Measurements from ENCODE around the gene GFOD2. TPM values are rescaled to one million over a fixed set of nuclear protein-coding genes. Genes with fewer than 3 reads are reported as not detected.

Gene GFOD2
- total and polyA plus RNA-seq, 2 experiments from 2014 or later, result 11.4 to 17.5 TPM

- H3K4me2 ChIP-seq (ENCODE audit: unreplicated experiment), result no peak overlapping the region
- DNase-seq, result no peak
- H3K27me3 ChIP-seq (replicated peaks; ENCODE audit: insufficient read depth), result no peaks in the 10 kb centered on the region
- WGBS, 2 experiments (ENCODE audit: low coverage in 1 of 2, low lambda C conversion rate in 2 of 2, missing lambda C conversion rate in 2 of 2), result 94 to 100% methylated on average over 2 of the region's 2 CpGs
- peaks cover 11% of the 10 kb centered on the region; the same call in 1 of the 2 replicates for H3F3A ChIP-seq (ENCODE audit: insufficient read depth)
- H3K9me2 ChIP-seq (ENCODE audit: insufficient read depth), result no peaks in the 10 kb centered on the region
- peaks cover 73% of the 10 kb centered on the region for H3K79me2 ChIP-seq (ENCODE audit: insufficient read depth)
- H3K27ac ChIP-seq, result no peak overlapping the region
- H3K9me3 ChIP-seq (ENCODE audit: low read depth), result no peaks in the 10 kb centered on the region
- no peaks in the 10 kb centered on the region; the same call in 1 of the 2 replicates for H4K20me1 ChIP-seq (ENCODE audit: insufficient read depth)
- in situ Hi-C loops (cut with MboI), result no loop called here
- H3K9ac ChIP-seq, result no peak overlapping the region
- no peak overlapping the region for H3K4me3 ChIP-seq
- TF ChIP-seq EZH2phosphoT487 (IDR thresholded peaks at IDR 0.05; ENCODE audit: insufficient read depth, low read depth) (no peak), EZH2 (IDR thresholded peaks at IDR 0.05; ENCODE audit: insufficient read depth, poor library complexity, severe bottlenecking) (no peak)
- H3K4me1 ChIP-seq (ENCODE audit: insufficient read depth), result peaks cover 18% of the 10 kb centered on the region
- H2AFZ ChIP-seq, result no peak overlapping the region
- H3K36me3 ChIP-seq (ENCODE audit: low read depth), result no peaks in the 10 kb centered on the region
Measured at GRCh38 chr16:67716097-67716496, 3.0 kb downstream of the GFOD2 start.

DNA sequence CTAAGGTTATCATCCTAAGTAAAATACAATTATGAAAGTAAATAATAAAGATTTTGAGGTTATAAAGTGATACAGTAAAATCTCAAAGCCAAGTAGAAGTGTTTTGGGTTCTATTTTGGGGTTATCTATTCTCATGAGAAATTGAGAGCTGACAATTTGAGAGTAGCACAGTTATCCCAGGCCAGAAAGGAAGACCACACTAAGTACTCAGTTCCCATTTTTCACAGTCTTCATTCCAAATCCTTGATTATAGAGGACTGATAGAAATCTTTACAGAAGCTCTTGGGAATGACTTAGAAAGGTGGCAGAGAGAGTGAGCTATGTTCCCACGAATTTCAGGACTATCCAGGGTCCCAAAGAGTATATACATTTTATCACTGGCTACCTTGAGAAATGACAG, 4.6 kb downstream of the GFOD2 start:
- Histone ChIP-seq H3K9ac (no peak overlapping the region), H3K9me3 (ENCODE audit: low read depth) (no peaks in the 10 kb centered on the region), H3K4me3 (no peak overlapping the region), H3K4me1 (ENCODE audit: insufficient read depth) (peaks cover 9% of the 10 kb centered on the region), H3K36me3 (ENCODE audit: low read depth) (no peaks in the 10 kb centered on the region), H3K27me3 (replicated peaks; ENCODE audit: insufficient read depth) (no peaks in the 10 kb centered on the region), H3F3A (ENCODE audit: insufficient read depth) (peaks cover 5% of the 10 kb centered on the region; the same call in 1 of the 2 replicates), H3K9me2 (ENCODE audit: insufficient read depth) (no peaks in the 10 kb centered on the region), H3K4me2 (ENCODE audit: unreplicated experiment) (no peak overlapping the region), H4K20me1 (ENCODE audit: insufficient read depth) (no peaks in the 10 kb centered on the region; the same call in 1 of the 2 replicates), H2AFZ (no peak overlapping the region), H3K27ac (no peak overlapping the region), H3K79me2 (ENCODE audit: insufficient read depth) (peaks cover 88% of the 10 kb centered on the region)
- in situ Hi-C loops (cut with MboI), result no loop called here
- DNase-seq, result no peak
- TF ChIP-seq EZH2 (IDR thresholded peaks at IDR 0.05; ENCODE audit: insufficient read depth, poor library complexity, severe bottlenecking) (no peak), EZH2phosphoT487 (IDR thresholded peaks at IDR 0.05; ENCODE audit: insufficient read depth, low read depth) (no peak)
- 90 to 100% methylated on average over 1 of the region's 1 CpG for WGBS, 2 experiments (ENCODE audit: low coverage in 1 of 2, low lambda C conversion rate in 2 of 2, missing lambda C conversion rate in 2 of 2)

DNA sequence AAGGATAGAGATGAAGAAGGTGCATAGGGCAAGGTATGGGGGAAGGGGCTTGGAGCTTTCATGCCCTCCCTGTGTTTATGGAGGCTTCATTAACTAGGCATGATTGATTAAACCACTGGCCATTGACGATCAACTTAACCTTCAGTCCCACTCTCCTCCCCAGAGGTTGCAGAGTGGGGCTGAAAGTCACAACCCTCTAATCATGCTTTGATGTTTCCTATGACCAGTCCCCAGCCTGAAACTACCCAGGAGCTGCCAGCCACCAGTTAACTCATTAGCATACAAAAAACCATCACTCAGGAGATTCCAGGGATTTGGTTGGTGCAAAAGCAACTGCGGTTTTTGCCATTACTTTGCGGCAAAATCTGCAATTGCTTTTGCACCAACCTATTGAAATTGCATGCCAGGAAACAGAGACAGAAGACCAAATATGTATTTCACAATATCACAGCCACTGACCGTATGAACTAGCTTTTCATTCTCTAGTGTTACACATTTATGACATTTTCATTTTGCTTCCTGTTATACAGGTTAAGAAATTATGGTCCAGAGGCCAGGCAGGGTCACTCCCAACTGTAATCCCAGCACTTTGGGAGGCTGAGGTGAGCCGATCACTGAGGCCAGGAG, 5.4 kb downstream of the GFOD2 start:
- Histone ChIP-seq H3K9me3 (ENCODE audit: low read depth) (no peaks in the 10 kb centered on the region), H3K27me3 (replicated peaks; ENCODE audit: insufficient read depth) (no peaks in the 10 kb centered on the region), H3K27ac (no peak overlapping the region), H3K9me2 (ENCODE audit: insufficient read depth) (no peaks in the 10 kb centered on the region), H3K4me2 (ENCODE audit: unreplicated experiment) (no peak overlapping the region), H3K4me3 (no peak overlapping the region), H3K4me1 (ENCODE audit: insufficient read depth) (peaks cover 14% of the 10 kb centered on the region), H3F3A (ENCODE audit: insufficient read depth) (peaks cover 11% of the 10 kb centered on the region), H4K20me1 (ENCODE audit: insufficient read depth) (no peaks in the 10 kb centered on the region; the same call in 1 of the 2 replicates), H3K79me2 (ENCODE audit: insufficient read depth) (peaks cover 92% of the 10 kb centered on the region), H3K9ac (no peak overlapping the region), H2AFZ (no peak overlapping the region), H3K36me3 (ENCODE audit: low read depth) (no peaks in the 10 kb centered on the region)
- in situ Hi-C loops (cut with MboI), result no loop called here
- TF ChIP-seq EZH2phosphoT487 (IDR thresholded peaks at IDR 0.05; ENCODE audit: insufficient read depth, low read depth) (no peak), EZH2 (IDR thresholded peaks at IDR 0.05; ENCODE audit: insufficient read depth, poor library complexity, severe bottlenecking) (no peak)
- no peak for DNase-seq
- WGBS, 2 experiments (ENCODE audit: low coverage in 1 of 2, low lambda C conversion rate in 2 of 2, missing lambda C conversion rate in 2 of 2), result 74 to 77% methylated on average over 5 of the region's 5 CpGs

GRCh38 chr16:67710607-67711006, 8.5 kb downstream of the GFOD2 start:
- Histone ChIP-seq H3K27ac (no peak overlapping the region), H3K4me2 (ENCODE audit: unreplicated experiment) (no peak overlapping the region), H3K27me3 (replicated peaks; ENCODE audit: insufficient read depth) (no peaks in the 10 kb centered on the region), H2AFZ (no peak overlapping the region), H3K9ac (no peak overlapping the region), H3F3A (ENCODE audit: insufficient read depth) (peaks cover 20% of the 10 kb centered on the region), H4K20me1 (ENCODE audit: insufficient read depth) (no peaks in the 10 kb centered on the region; the same call in 1 of the 2 replicates), H3K36me3 (ENCODE audit: low read depth) (no peaks in the 10 kb centered on the region), H3K9me2 (ENCODE audit: insufficient read depth) (no peaks in the 10 kb centered on the region), H3K4me3 (no peak overlapping the region), H3K4me1 (ENCODE audit: insufficient read depth) (peaks cover 13% of the 10 kb centered on the region), H3K79me2 (ENCODE audit: insufficient read depth) (peaks cover 82% of the 10 kb centered on the region), H3K9me3 (ENCODE audit: low read depth) (no peaks in the 10 kb centered on the region)
- no peak for TF ChIP-seq EZH2 (IDR thresholded peaks at IDR 0.05; ENCODE audit: insufficient read depth, poor library complexity, severe bottlenecking)
- no peak for TF ChIP-seq EZH2phosphoT487 (IDR thresholded peaks at IDR 0.05; ENCODE audit: insufficient read depth, low read depth)
- no peak for DNase-seq
- 97 to 98% methylated on average over 6 of the region's 6 CpGs for WGBS, 2 experiments (ENCODE audit: low coverage in 1 of 2, low lambda C conversion rate in 2 of 2, missing lambda C conversion rate in 2 of 2)
- in situ Hi-C loops (cut with MboI), result no loop called here
